HG03139 (cell line): ENCODE results near the gene CCDC59.
"Not testable (repeated sequence)": the region's sequence is repeated elsewhere in the genome, so short reads cannot be mapped to it uniquely, and the experiment has no call there.

Source experiments
- ATAC-seq: cut with Tn5 transposase; IDR thresholded peaks from one replicate; pipeline ENCODE4 v1.9.1; 2021; ENCODE audit not compliant: unreplicated experiment

Gene CCDC59, protein sequence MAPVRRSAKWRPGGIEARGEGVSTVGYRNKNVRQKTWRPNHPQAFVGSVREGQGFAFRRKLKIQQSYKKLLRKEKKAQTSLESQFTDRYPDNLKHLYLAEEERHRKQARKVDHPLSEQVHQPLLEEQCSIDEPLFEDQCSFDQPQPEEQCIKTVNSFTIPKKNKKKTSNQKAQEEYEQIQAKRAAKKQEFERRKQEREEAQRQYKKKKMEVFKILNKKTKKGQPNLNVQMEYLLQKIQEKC

DNA sequence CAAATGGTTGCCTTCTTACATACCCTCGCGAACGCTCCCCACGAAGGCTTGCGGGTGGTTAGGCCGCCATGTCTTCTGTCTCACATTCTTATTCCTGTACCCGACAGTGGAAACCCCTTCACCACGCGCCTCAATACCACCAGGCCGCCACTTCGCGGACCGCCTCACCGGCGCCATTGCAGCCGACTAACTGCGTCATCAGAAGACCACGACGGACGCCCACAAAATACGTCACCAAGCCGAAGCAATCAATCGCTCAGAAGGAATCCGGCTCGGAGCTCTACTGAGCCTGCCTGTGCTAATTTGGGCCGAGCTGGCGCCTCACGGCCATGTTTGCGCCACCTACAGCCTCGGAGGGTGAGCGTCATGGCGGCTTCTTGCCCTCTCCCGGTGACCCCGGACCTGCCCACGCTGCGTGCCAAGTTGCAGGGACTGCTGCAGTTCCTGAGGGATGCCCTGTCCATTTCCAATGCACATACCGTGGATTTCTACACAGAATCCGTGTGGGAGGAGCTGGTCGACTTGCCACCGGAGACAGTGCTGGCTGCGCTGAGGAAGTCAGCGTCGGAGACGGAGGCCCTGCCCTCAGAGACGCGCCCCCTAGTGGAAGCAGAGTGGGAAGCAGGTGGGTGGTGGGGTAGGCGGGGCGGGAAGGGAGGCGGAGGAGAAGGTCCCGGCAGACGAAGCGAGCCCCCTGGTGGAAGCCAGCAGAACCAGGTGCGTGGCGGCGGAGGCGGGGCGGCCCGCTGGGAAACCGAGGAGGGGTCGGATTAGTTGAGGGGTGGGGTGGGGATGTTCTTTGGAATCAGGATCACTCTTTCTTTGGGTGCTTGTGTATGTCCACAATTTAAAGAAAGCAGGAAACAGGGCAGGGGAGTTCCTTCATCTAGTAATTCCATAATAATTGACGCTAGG, at the start of gene CCDC59, which contains the start of gene METTL25:
CCDC59 (minus strand) TSS at position 188 of the 915 bp plus-strand sequence; CDS start at position 177, 11 bp downstream.
METTL25 (plus strand) TSS at position 330 of the 915 bp plus-strand sequence; CDS start at position 367, 37 bp downstream.
- ATAC-seq = peak; percentile 94

- no peak for ATAC-seq
These were observed 49.3 kb upstream of the CCDC59 start for GRCh38 chr12:82407481-82407880.

GRCh38 chr12:82406651-82407050, 48.5 kb upstream of the CCDC59 start:
- no peak for ATAC-seq

- no peak for ATAC-seq
These were observed 42.6 kb upstream of the CCDC59 start for GRCh38 chr12:82400819-82401218.

- no peak for ATAC-seq
These were observed 40.7 kb upstream of the CCDC59 start for GRCh38 chr12:82398879-82399278.

GRCh38 chr12:82383930-82384552, 25.9 kb upstream of the CCDC59 start:
- ATAC-seq = no peak

- no peak for ATAC-seq
These were observed 20.8 kb upstream of the CCDC59 start for GRCh38 chr12:82378997-82379396.

GRCh38 chr12:82375201-82375600, 17.0 kb upstream of the CCDC59 start:
- no peak for ATAC-seq

DNA sequence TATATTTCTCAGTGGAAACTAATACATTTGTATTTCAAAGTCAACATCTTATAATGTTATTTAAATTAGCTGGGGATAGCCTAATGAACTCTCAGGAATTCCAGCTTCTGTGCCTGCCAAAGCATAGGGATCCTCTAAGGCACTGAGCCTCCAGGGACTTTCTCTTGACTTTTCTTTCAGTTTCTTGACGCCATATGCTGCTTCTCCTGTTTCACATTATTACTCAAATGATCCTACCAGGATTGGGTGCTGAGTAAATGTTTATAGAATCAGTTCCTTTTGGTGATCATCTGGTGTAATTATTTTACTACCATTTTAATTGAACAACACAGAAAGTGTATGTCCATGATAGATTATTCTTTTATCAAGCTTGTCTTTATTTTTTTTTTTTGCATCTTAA, 8.0 kb upstream of the CCDC59 start:
- no peak for ATAC-seq

- no peak for ATAC-seq
These were observed 5.8 kb upstream of the CCDC59 start for GRCh38 chr12:82363990-82364389.

GRCh38 chr12:82361461-82361915, 3.3 kb upstream of the CCDC59 start:
- ATAC-seq = no peak

GRCh38 chr12:82360834-82361233, 2.6 kb upstream of the CCDC59 start:
- ATAC-seq = not testable (repeated sequence)

DNA sequence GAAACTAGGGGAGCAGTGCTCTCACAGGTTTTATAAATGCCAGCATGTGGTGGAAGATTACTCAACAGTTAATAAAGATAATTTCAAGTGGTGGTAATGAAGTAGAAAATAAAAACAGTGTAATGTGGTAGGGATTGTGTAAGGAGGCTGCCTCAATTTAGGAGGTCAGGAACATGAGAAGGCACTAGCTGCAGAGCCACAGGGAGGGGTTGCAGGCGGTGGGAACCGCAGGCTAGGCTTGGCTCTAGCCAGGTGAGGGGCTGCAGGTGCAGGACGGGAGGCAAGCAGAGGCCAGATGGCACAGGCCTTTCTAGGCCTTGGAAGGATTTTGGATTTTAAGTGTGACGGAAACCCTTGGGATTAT, 910 bp upstream of the CCDC59 start:
- peak; percentile 10 for ATAC-seq

DNA sequence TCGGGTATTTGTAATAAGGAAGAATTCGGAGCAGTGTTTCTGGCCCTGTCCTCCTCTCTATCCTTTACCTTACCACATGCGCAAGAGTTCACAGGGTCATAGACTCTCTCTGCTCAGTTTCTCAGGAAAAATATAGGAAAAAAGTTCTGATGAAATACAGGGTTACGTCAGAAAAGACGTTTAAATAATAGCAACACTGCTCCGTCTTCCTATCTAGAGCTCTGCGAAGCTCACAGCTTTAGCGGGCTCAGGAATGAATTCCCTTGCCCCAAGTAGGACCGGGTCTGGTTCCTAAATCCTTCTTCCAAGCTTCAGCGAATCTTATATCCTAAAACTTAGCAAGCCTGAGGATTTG, 365 bp downstream of the CCDC59 start:
- no peak for ATAC-seq

- ATAC-seq = no peak
These were observed 847 bp downstream of the CCDC59 start for GRCh38 chr12:82357340-82357739.

- no peak for ATAC-seq
These were observed 6.8 kb downstream of the CCDC59 start for GRCh38 chr12:82351390-82351789.

GRCh38 chr12:82350161-82350560, 8.0 kb downstream of the CCDC59 start:
- ATAC-seq = no peak

DNA sequence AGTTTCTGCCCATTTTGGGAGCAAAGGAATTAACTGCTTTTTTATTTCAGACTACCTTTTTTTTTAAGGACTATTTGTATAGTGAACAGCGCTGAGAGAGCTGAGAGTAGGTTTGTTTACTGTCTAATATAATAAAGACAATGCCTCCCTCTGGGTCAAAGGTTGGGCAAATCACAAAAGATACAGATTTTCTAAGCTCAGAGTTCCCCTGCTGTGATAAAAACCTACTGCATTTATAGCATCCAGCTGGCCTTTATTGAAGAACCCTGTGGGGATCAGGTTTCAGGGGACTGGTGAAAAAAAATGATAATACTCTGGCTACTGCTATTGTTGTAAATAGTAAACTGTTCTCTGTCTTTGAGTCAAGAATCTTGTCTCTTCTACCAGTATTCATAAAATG, 28.7 kb downstream of the CCDC59 start:
- ATAC-seq = no peak

DNA sequence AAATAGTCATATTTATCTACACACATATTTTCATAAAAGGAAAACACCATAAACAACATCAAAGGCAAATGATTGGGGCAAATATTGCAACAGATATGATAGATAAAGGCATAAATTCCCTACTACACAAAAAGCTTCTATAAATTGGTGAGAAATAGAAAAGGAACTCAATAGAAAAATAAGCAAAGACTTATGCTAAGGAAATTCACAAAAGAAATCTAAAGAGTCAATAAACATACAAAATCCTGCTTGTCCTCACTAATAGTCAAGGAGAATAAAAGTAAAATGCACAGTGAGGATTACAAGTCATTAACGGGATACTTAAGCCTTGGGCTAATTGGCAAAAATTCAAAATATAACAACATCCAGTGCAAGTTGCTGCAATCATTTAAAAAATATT, 30.3 kb downstream of the CCDC59 start:
- ATAC-seq = no peak

GRCh38 chr12:82326905-82327503, 31.2 kb downstream of the CCDC59 start:
- ATAC-seq = no peak
